SKM-1 (cell line): ENCODE measurements around the gene RAP1GAP2.

Experiments used
- DNase-seq: peaks from one replicate; lab custom pipeline; 2025; ENCODE audit not compliant: unreplicated experiment; lab: John Stamatoyannopoulos, UW

Gene RAP1GAP2

GRCh38 chr17:2909175-2909845 lies 113.1 kb downstream of the RAP1GAP2 start:
- DNase-seq: no peak

DNA sequence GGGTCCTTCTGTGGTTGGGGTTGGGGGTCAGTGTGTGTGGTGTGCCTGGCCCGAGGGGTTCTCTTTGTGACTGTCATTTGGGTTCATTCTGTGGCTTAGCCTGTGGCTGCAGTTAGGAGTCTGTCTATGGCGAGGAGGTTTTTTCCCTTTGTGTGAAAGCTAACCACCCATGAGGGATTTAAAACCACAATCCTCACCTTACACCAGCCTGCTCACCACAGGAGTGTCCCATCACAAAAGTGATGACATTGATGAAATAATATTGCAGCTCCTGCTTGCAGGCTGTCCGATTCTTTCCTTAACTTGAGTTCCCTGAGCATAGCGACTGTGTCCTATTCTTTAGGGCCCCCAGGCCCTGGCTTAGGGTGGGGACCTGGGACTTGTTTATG lies 113.6 kb downstream of the RAP1GAP2 start:
- no peak for DNase-seq

DNA sequence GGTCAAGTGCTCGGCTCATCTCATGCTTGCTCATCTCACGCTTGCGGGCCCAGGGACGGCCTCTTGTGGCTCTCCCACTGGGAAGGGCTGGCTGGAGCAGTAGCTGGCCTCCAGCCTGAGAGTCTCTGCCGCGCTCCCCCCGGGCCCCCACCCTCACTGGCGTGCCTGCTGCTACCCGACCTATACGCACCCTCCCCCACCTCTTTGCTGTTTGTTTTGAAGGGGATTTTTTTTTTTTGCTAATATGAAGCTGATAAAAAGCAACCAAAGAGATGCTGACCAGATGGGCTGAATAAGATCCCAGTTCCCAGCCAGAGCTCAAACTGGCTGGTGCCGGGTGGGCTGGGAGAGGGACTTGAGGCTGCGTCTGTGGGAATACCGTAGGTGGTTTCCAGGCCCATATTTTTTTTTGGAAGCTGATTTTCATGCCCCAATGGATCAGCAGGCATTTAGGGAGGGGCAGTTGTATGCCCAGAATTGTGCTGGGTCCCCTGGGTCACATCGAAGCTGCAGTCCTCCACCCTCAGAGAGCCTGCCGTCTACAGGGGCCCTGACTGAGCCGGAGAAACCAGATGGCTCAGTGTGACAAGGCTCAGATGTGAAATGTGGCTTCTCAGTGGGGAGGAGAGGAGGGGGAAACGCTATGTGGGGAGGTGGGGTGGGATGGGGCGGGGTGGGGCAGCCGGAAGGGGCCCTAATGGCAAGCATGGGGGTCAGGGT lies 115.0 kb downstream of the RAP1GAP2 start:
- DNase-seq: no peak

DNA sequence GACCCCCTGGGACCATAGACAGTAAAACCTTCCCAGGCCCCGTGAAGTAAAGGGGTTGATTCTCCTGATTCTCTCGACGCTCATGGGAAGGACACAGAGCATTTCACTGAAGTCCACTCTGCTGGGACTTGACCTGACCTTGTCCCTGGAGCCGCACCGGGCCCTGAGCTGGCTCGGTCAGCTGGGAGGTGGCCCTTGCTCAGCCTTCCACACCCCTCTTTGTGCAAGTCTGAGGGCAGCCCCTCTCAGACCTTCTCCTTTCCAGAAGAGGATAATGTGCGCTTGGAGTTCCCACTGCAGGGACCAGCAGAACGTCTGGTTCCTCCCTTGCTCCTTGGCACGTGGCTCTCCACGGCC lies 115.5 kb downstream of the RAP1GAP2 start:
- no peak for DNase-seq

DNA sequence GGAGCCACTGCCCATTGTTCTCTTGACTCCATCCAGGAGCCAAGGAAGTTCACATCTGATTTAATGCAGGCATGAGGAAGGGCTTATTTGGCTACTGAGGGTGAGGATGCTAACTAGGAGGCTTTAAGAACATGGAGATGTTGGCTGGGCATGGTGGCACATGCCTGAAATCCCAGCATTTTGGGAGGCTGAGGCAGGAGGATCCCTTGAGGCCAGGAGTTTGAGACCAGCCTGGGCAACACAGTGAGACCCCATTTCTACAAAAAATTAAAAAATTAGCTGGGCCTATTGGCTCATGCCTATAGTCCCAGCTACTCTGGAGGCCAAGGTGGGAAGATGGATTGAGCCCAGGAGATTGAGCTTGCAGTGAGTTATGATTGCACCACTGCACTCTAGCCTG lies 116.5 kb downstream of the RAP1GAP2 start:
- no peak for DNase-seq

DNA sequence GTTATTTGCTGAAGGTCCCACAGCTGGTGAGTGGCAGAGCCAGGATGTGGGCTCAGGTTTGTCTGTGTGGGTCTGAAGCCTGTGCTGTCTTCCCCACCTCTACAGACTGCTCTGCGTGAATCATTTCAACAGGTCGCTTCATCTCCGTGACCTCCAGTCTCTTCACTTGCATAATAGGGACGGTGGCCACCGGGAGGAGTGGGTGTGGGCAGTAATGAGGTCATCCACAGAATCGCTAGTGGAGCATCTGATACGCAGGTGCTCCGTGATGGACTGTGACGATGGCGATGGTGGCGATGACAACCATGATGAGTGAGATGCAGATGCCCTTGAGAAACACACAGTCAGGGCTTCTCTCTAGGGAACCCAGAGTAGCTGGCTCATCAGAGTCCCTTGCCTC lies 120.2 kb downstream of the RAP1GAP2 start:
- DNase-seq: no peak

- no peak for DNase-seq
These were observed 125.2 kb downstream of the RAP1GAP2 start for GRCh38 chr17:2921443-2921842.

DNA sequence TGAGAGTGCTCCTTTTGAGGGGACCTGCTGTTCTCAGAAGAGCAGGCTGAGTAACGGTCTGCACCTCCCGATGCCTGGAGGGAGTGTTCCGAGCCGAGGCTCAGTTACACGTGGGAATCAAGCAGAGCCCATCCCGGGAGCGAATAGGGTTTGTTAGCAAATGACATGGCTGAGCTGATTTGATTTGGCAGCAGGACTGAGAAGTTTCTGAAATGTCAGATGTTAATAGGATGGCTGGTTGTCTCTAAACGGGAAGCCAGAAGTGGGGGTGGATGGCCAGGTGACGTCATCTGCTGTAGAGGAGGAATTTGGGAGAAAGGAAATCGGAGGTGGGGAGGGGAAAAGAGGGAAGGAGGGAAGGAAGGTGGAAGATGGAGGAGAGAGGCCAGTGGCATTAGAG lies 128.0 kb downstream of the RAP1GAP2 start:
- DNase-seq: no peak

- DNase-seq: peak; percentile 2
These were observed 128.8 kb downstream of the RAP1GAP2 start for GRCh38 chr17:2925011-2925410.

DNA sequence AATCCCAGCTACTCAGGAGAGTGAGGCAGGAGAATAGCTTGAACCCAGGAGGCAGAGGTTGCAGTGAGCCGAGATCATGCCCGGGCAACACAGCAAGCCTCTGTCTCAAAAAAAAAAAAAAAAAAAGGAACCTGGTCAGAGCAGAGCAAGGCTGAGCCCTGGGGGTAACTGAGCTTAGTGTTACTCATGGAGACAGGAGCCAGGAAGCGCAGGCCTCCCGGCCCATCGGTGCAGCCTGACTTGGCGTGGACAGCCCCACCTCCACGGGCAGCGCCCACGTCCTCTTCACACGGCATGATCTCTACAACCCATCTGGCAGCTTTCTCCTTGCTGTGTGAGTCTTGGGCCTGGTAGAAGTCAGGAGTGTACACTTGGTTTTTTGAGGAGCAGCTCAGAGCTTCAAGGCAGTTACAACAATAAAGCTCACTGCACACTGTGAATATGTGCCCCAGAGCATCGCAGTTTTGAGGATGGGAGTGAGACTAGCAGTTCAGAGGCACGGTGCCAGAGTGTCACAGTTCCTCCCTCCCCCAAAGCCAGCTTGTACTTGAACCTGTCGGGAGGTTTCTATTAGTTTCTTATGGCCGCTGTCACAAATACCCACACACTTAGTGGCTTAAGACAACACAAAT lies 129.9 kb downstream of the RAP1GAP2 start:
- DNase-seq: peak; percentile 1

- DNase-seq: no peak
These were observed 132.2 kb downstream of the RAP1GAP2 start for GRCh38 chr17:2928294-2928890.

DNA sequence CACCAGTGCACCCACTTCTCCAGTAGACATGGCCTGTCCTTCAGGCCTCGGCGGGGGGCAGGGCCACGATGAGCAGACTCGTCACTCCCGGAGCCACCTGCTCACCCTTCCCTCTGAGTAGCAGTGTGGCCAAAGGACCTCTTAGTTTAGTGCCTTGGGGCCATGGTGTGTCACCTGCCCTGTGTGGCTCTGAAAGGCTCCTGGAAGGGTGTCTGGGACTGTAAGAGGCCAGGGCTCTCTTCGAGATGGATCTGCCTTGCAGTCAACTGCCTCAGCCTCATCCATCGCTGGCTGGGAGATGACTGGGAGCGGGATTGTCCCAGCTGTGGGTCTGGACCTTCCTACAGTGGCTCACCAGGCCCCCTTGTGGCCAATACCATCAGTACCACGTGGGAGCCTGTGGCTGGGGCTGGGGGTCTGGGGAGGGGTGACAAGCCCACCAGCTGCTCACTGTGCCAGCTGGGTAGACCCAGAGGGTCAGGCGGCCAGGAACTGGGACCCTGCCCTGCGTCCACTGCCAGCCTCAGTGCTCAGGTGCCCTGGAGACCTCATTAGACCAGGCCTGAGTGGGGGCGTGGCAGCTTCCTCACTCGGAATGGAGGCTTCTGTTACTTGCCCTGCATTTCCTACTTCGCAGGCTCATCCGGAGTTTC lies 133.8 kb downstream of the RAP1GAP2 start:
- DNase-seq: no peak

GRCh38 chr17:2931876-2932275 lies 135.6 kb downstream of the RAP1GAP2 start:
- no peak for DNase-seq

- no peak for DNase-seq
These were observed 136.7 kb downstream of the RAP1GAP2 start for GRCh38 chr17:2932946-2933345.

- DNase-seq: no peak
These were observed 137.4 kb downstream of the RAP1GAP2 start for GRCh38 chr17:2933606-2934005.

GRCh38 chr17:2935632-2936031 lies 139.4 kb downstream of the RAP1GAP2 start:
- DNase-seq: no peak

DNA sequence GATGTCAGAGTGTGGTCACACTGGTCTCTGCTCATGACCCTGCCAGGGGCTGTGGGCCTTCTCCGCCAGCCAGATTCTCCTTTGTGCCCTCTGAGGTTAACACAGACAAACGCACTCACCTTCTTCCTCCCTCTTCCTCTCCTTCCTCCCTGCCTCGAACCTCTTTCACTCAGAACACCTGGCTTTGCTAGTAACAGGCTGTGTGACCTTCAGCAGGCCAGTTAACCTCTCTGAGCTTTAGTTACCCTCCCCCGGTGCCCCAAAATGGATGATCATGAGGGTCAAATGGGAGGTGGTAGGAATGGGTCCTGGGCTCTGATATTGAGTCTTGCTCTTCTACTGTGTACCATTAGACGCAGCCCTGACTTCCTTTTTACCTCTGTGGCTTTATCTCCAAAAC lies 140.1 kb downstream of the RAP1GAP2 start:
- no peak for DNase-seq

DNA sequence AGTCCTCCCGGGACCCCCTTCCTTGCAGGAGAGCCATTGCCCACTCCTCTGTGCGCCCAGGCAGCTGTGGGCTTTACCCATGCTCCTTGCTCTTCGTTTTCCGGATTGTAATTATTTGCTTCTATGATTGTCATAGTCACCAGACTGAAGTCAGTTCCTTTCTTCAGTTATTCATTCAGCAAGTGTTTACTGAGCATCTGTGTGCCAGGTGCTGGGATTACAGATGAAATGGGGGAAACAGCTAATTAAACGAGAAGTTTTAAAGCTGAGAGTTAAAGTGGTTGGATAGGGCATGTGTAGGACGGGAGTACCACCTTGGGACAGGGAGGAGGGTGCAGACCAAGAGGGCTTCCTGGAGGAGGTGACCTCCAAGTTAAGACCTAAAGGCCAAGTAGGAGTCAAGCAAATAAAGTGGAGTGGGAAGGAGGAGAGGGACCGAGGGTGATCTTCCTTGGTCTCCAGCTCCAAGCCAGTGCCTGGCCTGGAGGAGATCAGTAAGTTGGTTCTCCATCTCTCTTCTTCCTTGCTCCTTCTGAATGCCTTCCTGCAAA lies 140.6 kb downstream of the RAP1GAP2 start:
- no peak for DNase-seq

- DNase-seq: no peak
These were observed 141.2 kb downstream of the RAP1GAP2 start for GRCh38 chr17:2937331-2938003.

- DNase-seq: no peak
These were observed 143.6 kb downstream of the RAP1GAP2 start for GRCh38 chr17:2939714-2940351.
